HG03064 (cell line): ENCODE results near the gene PXYLP1.
"Not testable (repeated sequence)": the region's sequence is repeated elsewhere in the genome, so short reads cannot be mapped to it uniquely, and the experiment has no call there.

Experiments
- ATAC-seq: cut with Tn5 transposase; IDR thresholded peaks from one replicate; pipeline ENCODE4 v1.9.1; 2021; ENCODE audit warnings: low read depth; ENCODE audit not compliant: unreplicated experiment

Gene PXYLP1

GRCh38 chr3:141291559-141292355, 60.1 kb downstream of the PXYLP1 start:
- no peak for ATAC-seq

- ATAC-seq: no peak
Observed at GRCh38 chr3:141292356-141293058, 60.9 kb downstream of the PXYLP1 start.

- no peak for ATAC-seq
Observed at GRCh38 chr3:141294301-141294700, 62.7 kb downstream of the PXYLP1 start.

GRCh38 chr3:141294848-141295247, 63.2 kb downstream of the PXYLP1 start:
- no peak for ATAC-seq

- not testable (repeated sequence) for ATAC-seq
Observed at GRCh38 chr3:141300426-141300825, 68.8 kb downstream of the PXYLP1 start.

GRCh38 chr3:141302364-141303141, 70.9 kb downstream of the PXYLP1 start:
- no peak for ATAC-seq

- peak; percentile 75 for ATAC-seq
Observed at GRCh38 chr3:141303481-141304223, 72.0 kb downstream of the PXYLP1 start.

GRCh38 chr3:141305436-141305835, 73.8 kb downstream of the PXYLP1 start:
- no peak for ATAC-seq

- no peak for ATAC-seq
Observed at GRCh38 chr3:141306276-141306675, 74.7 kb downstream of the PXYLP1 start.

- ATAC-seq: no peak
Observed at GRCh38 chr3:141306922-141307321, 75.3 kb downstream of the PXYLP1 start.

- ATAC-seq: no peak
Observed at GRCh38 chr3:141307351-141308059, 75.9 kb downstream of the PXYLP1 start.

- ATAC-seq: no peak
Observed at GRCh38 chr3:141308588-141309218, 77.1 kb downstream of the PXYLP1 start.

- ATAC-seq: peak; percentile 3
Observed at GRCh38 chr3:141311170-141311495, 79.5 kb downstream of the PXYLP1 start.

- peak; percentile 93 for ATAC-seq
Observed at GRCh38 chr3:141311496-141312353, 80.1 kb downstream of the PXYLP1 start.

GRCh38 chr3:141312354-141313092, 80.9 kb downstream of the PXYLP1 start:
- no peak for ATAC-seq

GRCh38 chr3:141313093-141313683, 81.6 kb downstream of the PXYLP1 start:
- no peak for ATAC-seq

GRCh38 chr3:141314415-141314814, 82.8 kb downstream of the PXYLP1 start:
- not testable (repeated sequence) for ATAC-seq

- no peak for ATAC-seq
Observed at GRCh38 chr3:141316851-141317250, 85.2 kb downstream of the PXYLP1 start.
